K562 (cell line): ENCODE results near the gene LHCGR. TPM values are rescaled to one million over a fixed set of nuclear protein-coding genes. Genes with fewer than 3 reads are reported as not detected.

Source experiments
- ATAC-seq: fragments of 200-7000 bp; cut with Tn5 transposase; 3 replicates; pipeline ENCODE4 v1.9.1; 2020; ENCODE audit warnings: moderate library complexity
- BruUV-seq: library from RNA; stranded (reverse); fragments of 400-500 nt; replicated peaks from 2 replicates; lab custom pipeline; 2021; lab: Mats Ljungman, UMichigan
- CTCF ChIA-PET: fragments of 300-600 bp; formaldehyde crosslinking; extraction: SDS; loops from one replicate; lab custom pipeline; 2021; ENCODE audit warnings: low intra/inter-chr PET ratio; lab: Yijun Ruan, JAX
- POLR2A ChIA-PET: fragments of 300-600, 350-650 bp; sonication (Branson Sonifier 250); formaldehyde crosslinking; extraction: SDS; loops from one replicate; lab custom pipeline; 2021; ENCODE audit warnings: antibody characterized with exemption, inconsistent platforms; lab: Yijun Ruan, JAX
- DNase-seq, 4 experiments: peaks; one replicate each; pipeline versions ENCODE4 v3.0.0 to v3.0.0-alpha.2; 2011 to 2018; ENCODE audit warnings: low spot score in 3 of 4, mixed read lengths in 3 of 4; ENCODE audit errors: extremely low read depth in 1 of 4
- FAIRE-seq: peaks from 2 replicates; lab custom pipeline; 2011; peaks lifted over from hg19 to GRCh38; lab: Jason Lieb, UNC
- H2AFZ ChIP-seq: 2 replicates; pipeline ENCODE4 v1.6.0; 2011; ENCODE audit warnings: low read depth, low read length, control low read depth, inconsistent platforms
- H3K27ac ChIP-seq: fragments of 200-600 bp; 3 replicates; pipeline ENCODE4 v1.8.0; 2011; ENCODE audit warnings: low read depth, mild to moderate bottlenecking, control low read depth, inconsistent platforms, low read length, moderate library complexity, mixed read lengths; ENCODE audit errors: extremely low read depth
- H3K27me3 ChIP-seq, 2 experiments: fragments of 300-600 bp in 1 of 2; 2 replicates in 1 of 2; 3 replicates in 1 of 2; pipeline versions ENCODE4 v1.6.0 to v1.8.0; 2011; ENCODE audit warnings: inconsistent platforms in 2 of 2, low read length in 2 of 2, mild to moderate bottlenecking in 1 of 2, mixed read lengths in 1 of 2, moderate library complexity in 1 of 2; ENCODE audit not compliant: control insufficient read depth in 2 of 2, insufficient read depth in 2 of 2
- H3K36me3 ChIP-seq: fragments of 300-600 bp; 3 replicates; pipeline ENCODE4 v1.8.0; 2011; ENCODE audit warnings: mild to moderate bottlenecking, low read length, inconsistent platforms; ENCODE audit not compliant: control insufficient read depth, insufficient read depth
- H3K4me1 ChIP-seq, 2 experiments: fragments of 200-600 bp in 1 of 2; replicated peaks in 1 of 2; 2 replicates in 1 of 2; 3 replicates in 1 of 2; pipeline versions ENCODE4 v1.5.1 to v1.8.0; 2011; ENCODE audit warnings: inconsistent platforms in 2 of 2, low read length in 2 of 2, mild to moderate bottlenecking in 1 of 2, mixed read lengths in 1 of 2, moderate library complexity in 1 of 2; ENCODE audit not compliant: control insufficient read depth in 2 of 2, insufficient read depth in 2 of 2
- H3K4me2 ChIP-seq: 2 replicates; pipeline ENCODE4 v1.6.1; 2011; ENCODE audit warnings: low read length, control low read depth, inconsistent platforms, mixed read lengths; ENCODE audit not compliant: insufficient read depth
- H3K4me3 ChIP-seq: fragments of 200-600 bp; sonication (generic), shearing (Covaris generic); 2 replicates; pipeline ENCODE4 v1.5.1; 2016; ENCODE audit warnings: control low read depth, inconsistent platforms
- H3K79me2 ChIP-seq: fragments of 200-600 bp; 3 replicates; pipeline ENCODE4 v1.8.0; 2011; ENCODE audit warnings: low read length, inconsistent platforms; ENCODE audit not compliant: control insufficient read depth, insufficient read depth
- H3K9ac ChIP-seq, 2 experiments: 2 replicates each; pipeline versions ENCODE4 v1.6.0 to v1.6.1; 2011; ENCODE audit warnings: low read depth in 2 of 2, low read length in 2 of 2, control low read depth in 1 of 2, inconsistent platforms in 1 of 2, mild to moderate bottlenecking in 1 of 2, mixed read lengths in 1 of 2; ENCODE audit not compliant: insufficient read depth in 1 of 2
- H3K9me1 ChIP-seq: one replicate; pipeline ENCODE4 v1.6.0; 2011; ENCODE audit warnings: inconsistent platforms, mild to moderate bottlenecking, low read length, moderate library complexity; ENCODE audit not compliant: control insufficient read depth, insufficient read depth
- H3K9me3 ChIP-seq: replicated peaks from 2 replicates; pipeline ENCODE4 v1.5.1; 2011; ENCODE audit warnings: low read depth, low read length, inconsistent platforms; ENCODE audit not compliant: control insufficient read depth, insufficient read depth
- H4K20me1 ChIP-seq: replicated peaks from 2 replicates; pipeline ENCODE4 v1.6.1; 2011; ENCODE audit warnings: low read length, inconsistent platforms, mixed read lengths; ENCODE audit not compliant: control insufficient read depth, insufficient read depth
- ATF4 ChIP-seq: fragments of 450-650 bp; formaldehyde crosslinking; IDR thresholded peaks from 2 replicates; pipeline ENCODE4 v1.4.0; 2022; ENCODE audit warnings: mild to moderate bottlenecking, moderate library complexity
- EHMT2 ChIP-seq: fragments of 450-650 bp; IDR thresholded peaks from 2 replicates; pipeline ENCODE4 v1.6.1; 2018; ENCODE audit warnings: antibody characterized with exemption
- POLR3A ChIP-seq: IDR thresholded peaks from 2 replicates; pipeline ENCODE4 v1.6.1; 2011; ENCODE audit warnings: borderline replicate concordance, mild to moderate bottlenecking, moderate library complexity; ENCODE audit not compliant: insufficient read length, insufficient read depth; ENCODE audit errors: extremely low read depth
- SNIP1 ChIP-seq: fragments of 450-650 bp; IDR thresholded peaks from 2 replicates; pipeline ENCODE4 v1.7.1; 2017; ENCODE audit warnings: low read depth, mild to moderate bottlenecking
- SRSF1 ChIP-seq: fragments of 200-400 bp; formaldehyde crosslinking; IDR thresholded peaks from 2 replicates; pipeline ENCODE4 v1.6.1; 2017; ENCODE audit warnings: mild to moderate bottlenecking, low read depth, low read length, moderate library complexity
- TEAD1 ChIP-seq, 2 experiments: fragments of 450-650 bp in 1 of 2; sonication (generic) in 1 of 2; formaldehyde crosslinking; IDR thresholded peaks; 2 replicates each; pipeline versions ENCODE4 v1.4.0 to v1.8.0; 2020 to 2022; ENCODE audit warnings: mild to moderate bottlenecking in 2 of 2, missing genetic modification reagents in 1 of 2
- WGBS: fragments of 100-300 bp; shearing (Covaris generic); methylation state at CpG from one replicate; pipeline ENCODE4 v1.1.6; 2016; ENCODE audit warnings: low coverage, mixed read lengths; ENCODE audit not compliant: insufficient coverage; ENCODE audit errors: missing lambda C conversion rate; 5-methylcytosine and 5-hydroxymethylcytosine counted together
- in situ Hi-C: fragments of 300-500 bp; cut with MboI; formaldehyde crosslinking; loops from 4 replicates; pipeline ENCODE4 v1.15.0; 2018; ENCODE audit warnings: inconsistent platforms, mixed read lengths
- intact Hi-C: fragments of 100-400 bp; cut with micrococcal nuclease; formaldehyde crosslinking; loops from 2 replicates; pipeline ENCODE4 v1.14.2; 2022
- polyA plus RNA-seq, 8 experiments: library from polyadenylated mRNA; depleted of rRNA in 4 of 8; stranded (reverse) in 5 of 8; unstranded in 3 of 8; fragments of >200 nt; fragmentation: Nextera tagmentation in 2 of 8; fragmentation: Illumina TruSeq in 1 of 8; extraction: Ambion mirVana in 2 of 8; extraction: Trizol in 1 of 8; gene quantifications; 2 replicates each; pipeline versions ENCODE4 v1.2.1 to v1.2.3, GENCODE V29; 2011 to 2014; ENCODE audit warnings: inconsistent platforms in 1 of 8, missing spikeins in 1 of 8
- total RNA-seq, 7 experiments: library from RNA; depleted of rRNA in 6 of 7; stranded (reverse); fragments of >200 nt in 6 of 7; fragmentation: Illumina TruSeq in 2 of 7; extraction: Trizol in 2 of 7; gene quantifications; 2 replicates each; pipeline versions ENCODE4 v1.2.1 to v1.2.3, GENCODE V29; 2011 to 2021; ENCODE audit warnings: low replicate concordance in 1 of 7

LHCGR gene
- total and polyA plus RNA-seq, 9 of the 15 experiments (the other 6 are each of a cell fraction or from before 2014, with no cell fraction given), result not detected

GRCh38 chr2:48779019-48779716, 23.6 kb upstream of the LHCGR start:
- Histone ChIP-seq H3K27ac (no peak overlapping the region), H2AFZ (no peak overlapping the region), H3K9me3 (no peaks in the 10 kb centered on the region), H3K27me3 (no peaks in the 10 kb centered on the region), H3K4me1 (no peaks in the 10 kb centered on the region; a peak in 1 of 5 replicates), H3K9me1 (no peaks in the 10 kb centered on the region), H3K4me3 (no peak overlapping the region), H3K4me2 (no peak overlapping the region), H3K9ac (no peak overlapping the region), H4K20me1 (no peaks in the 10 kb centered on the region), H3K79me2 (no peaks in the 10 kb centered on the region), H3K36me3 (no peaks in the 10 kb centered on the region)
- no peak for DNase-seq
- in situ Hi-C loops (no loop called here), intact Hi-C loops (no loop called here)
- no peak for TF ChIP-seq EHMT2
- TF ChIP-seq SRSF1, result no peak
- TF ChIP-seq POLR3A, result no peak
- no peak for TF ChIP-seq ATF4
- no peak for TF ChIP-seq TEAD1 (CRISPR knock-in tag; IDR thresholded peaks at IDR 0.05)
- TF ChIP-seq SNIP1, result no peak
- WGBS, result 0% methylated on average over 4 of the region's 4 CpGs
- FAIRE-seq, result no peak
- BruUV-seq, result no TSS peak
- CTCF ChIA-PET, result no interaction called here
- POLR2A ChIA-PET, result interaction anchor here (1.5 kb wide), 1 partner anchor 50 kb away, joined by 3 read pairs; no protein-coding TSS in a partner anchor
- no peak for ATAC-seq
